ENCODE data around the gene CRMP1.

CRMP1 gene

GRCh38 chr4:5928844-5929420 is 36.0 kb upstream of the CRMP1 start:
- WGBS, 2 experiments: 87 to 88% methylated on average over 8 of the region's 8 CpGs
- Histone ChIP-seq H3K36me3 (ENCODE audit: control insufficient read depth, insufficient read depth, low read length) (no peaks in the 10 kb centered on the region), H3K4me1 (ENCODE audit: control insufficient read depth, insufficient read depth, low read length) (peaks cover 8% of the 10 kb centered on the region), H3K27ac (ENCODE audit: insufficient read depth, low read depth, low read length, poor library complexity, severe bottlenecking) (no peak overlapping the region), H3K9me3 (ENCODE audit: control insufficient read depth, low read length) (no peaks in the 10 kb centered on the region), H3K4me3 (ENCODE audit: insufficient read depth, low read depth, low read length) (no peak overlapping the region), H3K27me3 (ENCODE audit: control insufficient read depth, insufficient read depth, low read length, poor library complexity, severe bottlenecking) (peaks cover 10% of the 10 kb centered on the region)

GRCh38 chr4:5928274-5928673 is 35.4 kb upstream of the CRMP1 start:
- Histone ChIP-seq H3K27ac (ENCODE audit: insufficient read depth, low read depth, low read length, poor library complexity, severe bottlenecking) (no peak overlapping the region), H3K4me3 (ENCODE audit: insufficient read depth, low read depth, low read length) (no peak overlapping the region), H3K36me3 (ENCODE audit: control insufficient read depth, insufficient read depth, low read length) (no peaks in the 10 kb centered on the region), H3K27me3 (ENCODE audit: control insufficient read depth, insufficient read depth, low read length, poor library complexity, severe bottlenecking) (peaks cover 5% of the 10 kb centered on the region), H3K4me1 (ENCODE audit: control insufficient read depth, insufficient read depth, low read length) (peaks cover 8% of the 10 kb centered on the region), H3K9me3 (ENCODE audit: control insufficient read depth, low read length) (no peaks in the 10 kb centered on the region)
- 87% methylated on average over 8 of the region's 8 CpGs for WGBS, 2 experiments

GRCh38 chr4:5927747-5928146 is 34.9 kb upstream of the CRMP1 start:
- H3K27me3 ChIP-seq (ENCODE audit: control insufficient read depth, insufficient read depth, low read length, poor library complexity, severe bottlenecking): peaks cover 5% of the 10 kb centered on the region
- peaks cover 8% of the 10 kb centered on the region for H3K4me1 ChIP-seq (ENCODE audit: control insufficient read depth, insufficient read depth, low read length)

GRCh38 chr4:5927116-5927515 is 34.2 kb upstream of the CRMP1 start:
- Histone ChIP-seq H3K4me3 (ENCODE audit: insufficient read depth, low read depth, low read length) (no peak overlapping the region), H3K27ac (ENCODE audit: insufficient read depth, low read depth, low read length, poor library complexity, severe bottlenecking) (no peak overlapping the region), H3K9me3 (ENCODE audit: control insufficient read depth, low read length) (no peaks in the 10 kb centered on the region), H3K36me3 (ENCODE audit: control insufficient read depth, insufficient read depth, low read length) (no peaks in the 10 kb centered on the region), H3K27me3 (ENCODE audit: control insufficient read depth, insufficient read depth, low read length, poor library complexity, severe bottlenecking) (peaks cover 5% of the 10 kb centered on the region), H3K4me1 (ENCODE audit: control insufficient read depth, insufficient read depth, low read length) (peaks cover 11% of the 10 kb centered on the region)
- 89 to 97% methylated on average over 3 of the region's 3 CpGs for WGBS, 2 experiments

More at GRCh38 chr4:5927747-5928146, 34.9 kb upstream of the CRMP1 start:
- Histone ChIP-seq H3K9me3 (ENCODE audit: control insufficient read depth, low read length) (no peaks in the 10 kb centered on the region), H3K27ac (ENCODE audit: insufficient read depth, low read depth, low read length, poor library complexity, severe bottlenecking) (no peak overlapping the region), H3K4me3 (ENCODE audit: insufficient read depth, low read depth, low read length) (no peak overlapping the region), H3K36me3 (ENCODE audit: control insufficient read depth, insufficient read depth, low read length) (no peaks in the 10 kb centered on the region)
- 81 to 88% methylated on average over 4 of the region's 4 CpGs for WGBS, 2 experiments

GRCh38 chr4:5926598-5926997 is 33.7 kb upstream of the CRMP1 start:
- Histone ChIP-seq H3K27me3 (ENCODE audit: control insufficient read depth, insufficient read depth, low read length, poor library complexity, severe bottlenecking) (peaks cover 2% of the 10 kb centered on the region), H3K27ac (ENCODE audit: insufficient read depth, low read depth, low read length, poor library complexity, severe bottlenecking) (no peak overlapping the region), H3K9me3 (ENCODE audit: control insufficient read depth, low read length) (no peaks in the 10 kb centered on the region), H3K4me3 (ENCODE audit: insufficient read depth, low read depth, low read length) (no peak overlapping the region), H3K4me1 (ENCODE audit: control insufficient read depth, insufficient read depth, low read length) (peaks cover 16% of the 10 kb centered on the region), H3K36me3 (ENCODE audit: control insufficient read depth, insufficient read depth, low read length) (no peaks in the 10 kb centered on the region)
- 91 to 96% methylated on average over 7 of the region's 7 CpGs for WGBS, 2 experiments

GRCh38 chr4:5925419-5926200 is 32.7 kb upstream of the CRMP1 start:
- Histone ChIP-seq H3K27me3 (ENCODE audit: control insufficient read depth, insufficient read depth, low read length, poor library complexity, severe bottlenecking) (no peaks in the 10 kb centered on the region), H3K4me3 (ENCODE audit: insufficient read depth, low read depth, low read length) (no peak overlapping the region), H3K4me1 (ENCODE audit: control insufficient read depth, insufficient read depth, low read length) (peaks cover 16% of the 10 kb centered on the region), H3K36me3 (ENCODE audit: control insufficient read depth, insufficient read depth, low read length) (no peaks in the 10 kb centered on the region), H3K27ac (ENCODE audit: insufficient read depth, low read depth, low read length, poor library complexity, severe bottlenecking) (no peak overlapping the region), H3K9me3 (ENCODE audit: control insufficient read depth, low read length) (no peaks in the 10 kb centered on the region)
- 69 to 73% methylated on average over 14 to 16 of the region's 16 CpGs for WGBS, 2 experiments

- no peaks in the 10 kb centered on the region for H3K27me3 ChIP-seq (ENCODE audit: control insufficient read depth, insufficient read depth, low read length, poor library complexity, severe bottlenecking)
- WGBS, 2 experiments: 86 to 88% methylated on average over 12 of the region's 12 CpGs
- H3K9me3 ChIP-seq (ENCODE audit: control insufficient read depth, low read length): no peaks in the 10 kb centered on the region
- no peaks in the 10 kb centered on the region for H3K36me3 ChIP-seq (ENCODE audit: control insufficient read depth, insufficient read depth, low read length)
- peaks cover 16% of the 10 kb centered on the region for H3K4me1 ChIP-seq (ENCODE audit: control insufficient read depth, insufficient read depth, low read length)
- no peak overlapping the region for H3K4me3 ChIP-seq (ENCODE audit: insufficient read depth, low read depth, low read length)
- H3K27ac ChIP-seq (ENCODE audit: insufficient read depth, low read depth, low read length, poor library complexity, severe bottlenecking): no peak overlapping the region
These were observed 31.7 kb upstream of the CRMP1 start for GRCh38 chr4:5924461-5925125.

- Histone ChIP-seq H3K36me3 (ENCODE audit: control insufficient read depth, insufficient read depth, low read length) (no peaks in the 10 kb centered on the region), H3K27me3 (ENCODE audit: control insufficient read depth, insufficient read depth, low read length, poor library complexity, severe bottlenecking) (no peaks in the 10 kb centered on the region), H3K4me1 (ENCODE audit: control insufficient read depth, insufficient read depth, low read length) (peaks cover 16% of the 10 kb centered on the region), H3K27ac (ENCODE audit: insufficient read depth, low read depth, low read length, poor library complexity, severe bottlenecking) (no peak overlapping the region), H3K9me3 (ENCODE audit: control insufficient read depth, low read length) (no peaks in the 10 kb centered on the region), H3K4me3 (ENCODE audit: insufficient read depth, low read depth, low read length) (no peak overlapping the region)
- WGBS, 2 experiments: 78 to 83% methylated on average over 6 of the region's 6 CpGs
These were observed 30.5 kb upstream of the CRMP1 start for GRCh38 chr4:5923376-5923775.

GRCh38 chr4:5922556-5922955 is 29.7 kb upstream of the CRMP1 start:
- 73% methylated on average over 3 of the region's 3 CpGs for WGBS, 2 experiments
- H3K9me3 ChIP-seq (ENCODE audit: control insufficient read depth, low read length): no peaks in the 10 kb centered on the region
- peaks cover 16% of the 10 kb centered on the region for H3K4me1 ChIP-seq (ENCODE audit: control insufficient read depth, insufficient read depth, low read length)
- no peaks in the 10 kb centered on the region for H3K36me3 ChIP-seq (ENCODE audit: control insufficient read depth, insufficient read depth, low read length)
- H3K27ac ChIP-seq (ENCODE audit: insufficient read depth, low read depth, low read length, poor library complexity, severe bottlenecking): no peak overlapping the region
- no peaks in the 10 kb centered on the region for H3K27me3 ChIP-seq (ENCODE audit: control insufficient read depth, insufficient read depth, low read length, poor library complexity, severe bottlenecking)
- no peak overlapping the region for H3K4me3 ChIP-seq (ENCODE audit: insufficient read depth, low read depth, low read length)

GRCh38 chr4:5921981-5922380 is 29.1 kb upstream of the CRMP1 start:
- Histone ChIP-seq H3K9me3 (ENCODE audit: control insufficient read depth, low read length) (no peaks in the 10 kb centered on the region), H3K27ac (ENCODE audit: insufficient read depth, low read depth, low read length, poor library complexity, severe bottlenecking) (no peak overlapping the region), H3K27me3 (ENCODE audit: control insufficient read depth, insufficient read depth, low read length, poor library complexity, severe bottlenecking) (no peaks in the 10 kb centered on the region), H3K4me1 (ENCODE audit: control insufficient read depth, insufficient read depth, low read length) (peaks cover 16% of the 10 kb centered on the region), H3K4me3 (ENCODE audit: insufficient read depth, low read depth, low read length) (no peak overlapping the region), H3K36me3 (ENCODE audit: control insufficient read depth, insufficient read depth, low read length) (no peaks in the 10 kb centered on the region)
- WGBS, 2 experiments: 52 to 56% methylated on average over 6 of the region's 6 CpGs
